ENCODE results near the gene MGP.

- TF ChIP-seq ARNT (IDR thresholded peaks at IDR 0.05) (no peak), SAFB2 (CRISPR knock-in tag; IDR thresholded peaks at IDR 0.05; ENCODE audit: borderline replicate concordance, low read depth) (no peak), RAD51 (IDR thresholded peaks at IDR 0.05; ENCODE audit: borderline replicate concordance) (no peak), ELK4 (CRISPR knock-in tag; IDR thresholded peaks at IDR 0.05; ENCODE audit: borderline replicate concordance) (no peak), SRSF9 (IDR thresholded peaks at IDR 0.05; ENCODE audit: borderline replicate concordance, insufficient read depth, low read depth, low read length, poor library complexity, severe bottlenecking) (no peak), SIN3A (IDR thresholded peaks at IDR 0.05; ENCODE audit: borderline replicate concordance, low read depth, low read length) (no peak), ZBTB40 (IDR thresholded peaks at IDR 0.05) (no peak), ZBTB40 (CRISPR knock-in tag; IDR thresholded peaks at IDR 0.05) (no peak), CEBPB (IDR thresholded peaks at IDR 0.05; ENCODE audit: borderline replicate concordance, low read depth, low read length) (no peak), RFX1 (IDR thresholded peaks at IDR 0.05) (no peak), ZFX (CRISPR knock-in tag; IDR thresholded peaks at IDR 0.05; ENCODE audit: low read depth) (no peak)
- TF ChIP-seq, protein P1, sequence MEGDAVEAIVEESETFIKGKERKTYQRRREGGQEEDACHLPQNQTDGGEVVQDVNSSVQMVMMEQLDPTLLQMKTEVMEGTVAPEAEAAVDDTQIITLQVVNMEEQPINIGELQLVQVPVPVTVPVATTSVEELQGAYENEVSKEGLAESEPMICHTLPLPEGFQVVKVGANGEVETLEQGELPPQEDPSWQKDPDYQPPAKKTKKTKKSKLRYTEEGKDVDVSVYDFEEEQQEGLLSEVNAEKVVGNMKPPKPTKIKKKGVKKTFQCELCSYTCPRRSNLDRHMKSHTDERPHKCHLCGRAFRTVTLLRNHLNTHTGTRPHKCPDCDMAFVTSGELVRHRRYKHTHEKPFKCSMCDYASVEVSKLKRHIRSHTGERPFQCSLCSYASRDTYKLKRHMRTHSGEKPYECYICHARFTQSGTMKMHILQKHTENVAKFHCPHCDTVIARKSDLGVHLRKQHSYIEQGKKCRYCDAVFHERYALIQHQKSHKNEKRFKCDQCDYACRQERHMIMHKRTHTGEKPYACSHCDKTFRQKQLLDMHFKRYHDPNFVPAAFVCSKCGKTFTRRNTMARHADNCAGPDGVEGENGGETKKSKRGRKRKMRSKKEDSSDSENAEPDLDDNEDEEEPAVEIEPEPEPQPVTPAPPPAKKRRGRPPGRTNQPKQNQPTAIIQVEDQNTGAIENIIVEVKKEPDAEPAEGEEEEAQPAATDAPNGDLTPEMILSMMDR (CRISPR knock-in tag; IDR thresholded peaks at IDR 0.05) = no peak
- TF ChIP-seq, protein P2, sequence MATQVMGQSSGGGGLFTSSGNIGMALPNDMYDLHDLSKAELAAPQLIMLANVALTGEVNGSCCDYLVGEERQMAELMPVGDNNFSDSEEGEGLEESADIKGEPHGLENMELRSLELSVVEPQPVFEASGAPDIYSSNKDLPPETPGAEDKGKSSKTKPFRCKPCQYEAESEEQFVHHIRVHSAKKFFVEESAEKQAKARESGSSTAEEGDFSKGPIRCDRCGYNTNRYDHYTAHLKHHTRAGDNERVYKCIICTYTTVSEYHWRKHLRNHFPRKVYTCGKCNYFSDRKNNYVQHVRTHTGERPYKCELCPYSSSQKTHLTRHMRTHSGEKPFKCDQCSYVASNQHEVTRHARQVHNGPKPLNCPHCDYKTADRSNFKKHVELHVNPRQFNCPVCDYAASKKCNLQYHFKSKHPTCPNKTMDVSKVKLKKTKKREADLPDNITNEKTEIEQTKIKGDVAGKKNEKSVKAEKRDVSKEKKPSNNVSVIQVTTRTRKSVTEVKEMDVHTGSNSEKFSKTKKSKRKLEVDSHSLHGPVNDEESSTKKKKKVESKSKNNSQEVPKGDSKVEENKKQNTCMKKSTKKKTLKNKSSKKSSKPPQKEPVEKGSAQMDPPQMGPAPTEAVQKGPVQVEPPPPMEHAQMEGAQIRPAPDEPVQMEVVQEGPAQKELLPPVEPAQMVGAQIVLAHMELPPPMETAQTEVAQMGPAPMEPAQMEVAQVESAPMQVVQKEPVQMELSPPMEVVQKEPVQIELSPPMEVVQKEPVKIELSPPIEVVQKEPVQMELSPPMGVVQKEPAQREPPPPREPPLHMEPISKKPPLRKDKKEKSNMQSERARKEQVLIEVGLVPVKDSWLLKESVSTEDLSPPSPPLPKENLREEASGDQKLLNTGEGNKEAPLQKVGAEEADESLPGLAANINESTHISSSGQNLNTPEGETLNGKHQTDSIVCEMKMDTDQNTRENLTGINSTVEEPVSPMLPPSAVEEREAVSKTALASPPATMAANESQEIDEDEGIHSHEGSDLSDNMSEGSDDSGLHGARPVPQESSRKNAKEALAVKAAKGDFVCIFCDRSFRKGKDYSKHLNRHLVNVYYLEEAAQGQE (IDR thresholded peaks at IDR 0.05; ENCODE audit: borderline replicate concordance in 1 of 2, low read depth in 1 of 2, low read length in 2 of 2) = no peak
Observed at GRCh38 chr12:14883686-14884085, 2.0 kb downstream of the MGP start.
